Chondrocyte (in vitro differentiated cells): ENCODE data around the gene ING2. TPM values are rescaled to one million over a fixed set of nuclear protein-coding genes. Genes with fewer than 3 reads are reported as not detected.

Source experiments
- DNase-seq: peaks from one replicate; pipeline ENCODE4 v3.0.0; 2021; ENCODE audit warnings: mixed read lengths, low spot score
- H3K27ac Mint-ChIP-seq: one replicate; pipeline ENCODE4 v1.8.0; 2021; ENCODE audit warnings: mild to moderate bottlenecking, moderate library complexity, mixed read lengths; ENCODE audit not compliant: unreplicated experiment
- H3K27me3 Mint-ChIP-seq: 2 replicates; pipeline ENCODE4 v1.8.0; 2021; ENCODE audit warnings: low read depth, mixed read lengths
- H3K36me3 Mint-ChIP-seq: 2 replicates; pipeline ENCODE4 v1.8.0; 2021; ENCODE audit warnings: low read depth, mixed read lengths
- H3K4me1 Mint-ChIP-seq: 2 replicates; pipeline ENCODE4 v1.8.0; 2021; ENCODE audit warnings: low read depth, mild to moderate bottlenecking, mixed read lengths
- H3K4me3 Mint-ChIP-seq: one replicate; pipeline ENCODE4 v1.8.0; 2021; ENCODE audit warnings: mild to moderate bottlenecking, moderate library complexity, mixed read lengths; ENCODE audit not compliant: unreplicated experiment
- H3K9me3 Mint-ChIP-seq: 2 replicates; pipeline ENCODE4 v1.8.0; 2021; ENCODE audit warnings: low read depth, mixed read lengths
- total RNA-seq: library from RNA; stranded (reverse); gene quantifications from 3 replicates; pipeline ENCODE4 v1.2.1, GENCODE V29; 2021
- TF ChIP-seq, protein P1 (sequence below): fragments of 200-600 bp; sonication (generic); IDR thresholded peaks from 2 replicates; pipeline ENCODE4 v1.5.0; 2021; ENCODE audit warnings: antibody characterized with exemption, mild to moderate bottlenecking, moderate library complexity

ING2 gene
- total RNA-seq, 1 donor from 2014 or later: 10.3 TPM

DNA sequence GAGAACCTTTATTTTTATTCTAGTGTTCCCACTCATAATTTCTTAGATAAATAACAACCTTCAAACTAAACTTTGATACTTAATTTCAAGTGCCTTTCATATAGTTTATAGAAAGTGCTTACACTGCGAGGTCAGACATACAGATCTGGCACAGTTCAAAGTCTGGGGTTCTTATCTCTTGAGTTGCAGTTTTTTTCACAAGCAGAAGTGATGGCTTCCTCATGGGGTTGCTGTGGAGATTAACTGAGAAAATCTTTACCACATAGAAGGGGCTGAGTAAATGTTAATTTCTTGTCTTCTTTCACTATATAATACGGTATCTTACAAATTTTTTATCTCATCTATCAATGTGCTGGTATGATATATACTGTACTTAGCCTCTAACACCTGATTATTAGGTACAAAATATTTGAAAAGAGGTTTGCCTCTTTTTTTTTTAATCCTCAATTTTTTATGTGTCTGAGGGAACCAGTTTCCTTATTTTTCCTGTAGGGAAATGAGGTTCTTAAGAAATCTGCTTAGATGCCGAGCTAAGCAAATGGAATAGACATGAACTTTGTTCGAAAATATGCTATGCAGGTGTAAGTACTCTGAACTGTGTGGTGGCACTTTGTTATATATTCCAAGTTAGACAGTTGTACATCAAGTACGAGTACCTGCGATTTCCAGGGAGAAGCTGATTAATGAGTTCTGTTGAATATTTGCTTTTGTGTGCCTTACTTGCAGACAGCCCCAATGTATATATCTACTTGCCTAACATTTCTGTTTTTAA is 3.3 kb downstream of the ING2 start:
- Mint-ChIP-seq H3K4me3 (no peak overlapping the region), H3K27ac (no peak overlapping the region), H3K27me3 (no peaks in the 10 kb centered on the region), H3K9me3 (no peaks in the 10 kb centered on the region), H3K4me1 (peaks cover 23% of the 10 kb centered on the region), H3K36me3 (peaks cover 12% of the 10 kb centered on the region)
- DNase-seq: no peak
- TF ChIP-seq, protein P1, sequence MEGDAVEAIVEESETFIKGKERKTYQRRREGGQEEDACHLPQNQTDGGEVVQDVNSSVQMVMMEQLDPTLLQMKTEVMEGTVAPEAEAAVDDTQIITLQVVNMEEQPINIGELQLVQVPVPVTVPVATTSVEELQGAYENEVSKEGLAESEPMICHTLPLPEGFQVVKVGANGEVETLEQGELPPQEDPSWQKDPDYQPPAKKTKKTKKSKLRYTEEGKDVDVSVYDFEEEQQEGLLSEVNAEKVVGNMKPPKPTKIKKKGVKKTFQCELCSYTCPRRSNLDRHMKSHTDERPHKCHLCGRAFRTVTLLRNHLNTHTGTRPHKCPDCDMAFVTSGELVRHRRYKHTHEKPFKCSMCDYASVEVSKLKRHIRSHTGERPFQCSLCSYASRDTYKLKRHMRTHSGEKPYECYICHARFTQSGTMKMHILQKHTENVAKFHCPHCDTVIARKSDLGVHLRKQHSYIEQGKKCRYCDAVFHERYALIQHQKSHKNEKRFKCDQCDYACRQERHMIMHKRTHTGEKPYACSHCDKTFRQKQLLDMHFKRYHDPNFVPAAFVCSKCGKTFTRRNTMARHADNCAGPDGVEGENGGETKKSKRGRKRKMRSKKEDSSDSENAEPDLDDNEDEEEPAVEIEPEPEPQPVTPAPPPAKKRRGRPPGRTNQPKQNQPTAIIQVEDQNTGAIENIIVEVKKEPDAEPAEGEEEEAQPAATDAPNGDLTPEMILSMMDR: no peak

DNA sequence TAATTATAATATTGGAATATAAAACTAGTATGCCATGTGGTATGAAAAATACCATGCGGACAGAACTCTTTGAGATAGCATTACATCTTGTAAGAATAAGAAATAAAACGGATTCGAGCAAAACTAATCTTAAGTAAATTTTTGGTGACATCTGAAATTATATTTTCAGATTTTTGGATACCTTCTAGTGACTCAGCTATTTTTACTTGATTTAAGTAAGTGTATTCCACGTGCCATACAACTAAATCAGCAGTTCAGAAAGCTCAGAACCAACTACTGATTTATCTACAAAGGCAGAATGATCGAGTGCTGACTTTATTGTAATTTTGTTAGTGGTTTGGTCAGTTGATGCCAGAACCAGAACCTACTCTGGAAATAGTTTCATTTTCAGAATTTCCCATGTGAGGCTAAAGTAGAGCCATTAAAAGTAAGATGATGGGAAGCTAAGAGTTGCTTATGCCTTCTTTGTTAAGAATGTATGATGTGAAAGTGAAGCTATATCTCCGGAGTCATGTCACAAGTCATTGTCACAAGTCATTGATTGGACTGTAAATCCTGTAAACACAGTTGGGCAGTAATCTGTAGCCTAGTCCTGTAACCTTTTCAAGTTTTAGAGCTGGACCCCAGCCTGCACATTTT is 4.0 kb downstream of the ING2 start:
- DNase-seq: no peak
- H3K27me3 Mint-ChIP-seq: no peaks in the 10 kb centered on the region
- H3K36me3 Mint-ChIP-seq: peaks cover 12% of the 10 kb centered on the region
- H3K9me3 Mint-ChIP-seq: no peaks in the 10 kb centered on the region
- no peak overlapping the region for H3K4me3 Mint-ChIP-seq
- H3K4me1 Mint-ChIP-seq: peaks cover 16% of the 10 kb centered on the region
- H3K27ac Mint-ChIP-seq: no peak overlapping the region
- TF ChIP-seq, protein P1: no peak

DNA sequence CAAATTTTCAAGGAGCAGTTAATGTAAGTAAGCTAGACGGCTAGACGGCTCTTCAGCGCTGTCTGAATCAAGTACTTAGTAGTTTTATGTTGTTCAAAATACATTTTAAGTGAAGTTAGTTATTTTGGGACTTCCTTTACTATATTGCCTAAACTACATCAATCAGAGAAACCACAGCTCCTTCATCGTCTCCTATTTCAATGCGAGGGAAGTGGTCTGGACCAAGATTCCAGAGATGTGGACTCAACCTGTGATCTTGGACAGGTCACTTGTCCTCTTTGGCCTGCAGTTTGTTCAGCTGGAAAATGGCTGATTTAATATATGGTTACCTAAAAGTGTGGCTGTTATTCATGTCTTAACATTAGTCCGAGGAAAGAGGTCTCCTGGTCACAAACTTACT is 10.6 kb downstream of the ING2 start:
- Mint-ChIP-seq H3K27me3 (no peaks in the 10 kb centered on the region), H3K4me3 (no peak overlapping the region), H3K9me3 (no peaks in the 10 kb centered on the region), H3K36me3 (peaks cover 10% of the 10 kb centered on the region), H3K4me1 (no peaks in the 10 kb centered on the region), H3K27ac (no peak overlapping the region)
- no peak for DNase-seq
- TF ChIP-seq, protein P1: no peak

DNA sequence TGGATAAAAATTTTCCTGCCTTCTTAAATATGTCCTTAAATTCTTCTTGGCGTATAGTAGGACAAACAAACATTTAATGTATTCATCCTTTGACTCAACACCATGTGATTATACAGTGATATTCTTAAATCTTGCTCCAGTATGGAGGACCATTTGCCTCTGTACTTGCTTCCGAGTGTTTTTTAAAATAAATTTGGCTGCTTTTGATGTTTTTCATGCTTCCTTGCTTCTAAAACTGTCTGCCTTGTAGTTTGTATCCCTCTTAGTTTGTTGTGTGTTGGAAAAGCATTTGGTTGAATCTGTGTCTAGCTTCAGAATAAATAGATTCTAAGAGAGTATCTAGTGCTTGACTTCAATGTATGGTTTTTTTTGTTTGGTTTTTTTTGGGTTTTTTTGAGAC is 12.3 kb downstream of the ING2 start:
- TF ChIP-seq, protein P1: no peak
- no peaks in the 10 kb centered on the region for H3K27me3 Mint-ChIP-seq
- no peaks in the 10 kb centered on the region for H3K4me1 Mint-ChIP-seq
- H3K27ac Mint-ChIP-seq: no peak overlapping the region
- H3K4me3 Mint-ChIP-seq: no peak overlapping the region
- H3K9me3 Mint-ChIP-seq: no peaks in the 10 kb centered on the region
- no peak for DNase-seq
- peaks cover 3% of the 10 kb centered on the region for H3K36me3 Mint-ChIP-seq

DNA sequence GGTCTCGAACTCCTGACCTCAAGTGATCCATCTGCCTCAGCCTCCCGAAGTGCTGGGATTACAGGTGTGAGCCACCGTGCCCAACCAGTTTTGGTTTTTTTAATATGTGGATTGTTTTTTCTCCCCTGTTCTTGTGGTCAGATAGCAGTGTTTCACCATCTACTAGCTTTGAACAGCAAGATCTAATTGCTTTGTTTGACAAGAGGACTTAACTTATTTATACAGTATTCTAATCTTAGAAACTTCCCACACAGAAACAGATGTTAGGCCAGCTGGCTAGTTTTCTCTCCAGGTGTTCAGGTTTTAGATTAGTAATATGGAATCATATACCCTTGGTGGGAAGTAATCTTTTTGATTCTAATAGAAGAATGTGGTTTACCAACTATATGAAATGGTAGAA is 12.9 kb downstream of the ING2 start:
- H3K9me3 Mint-ChIP-seq: no peaks in the 10 kb centered on the region
- TF ChIP-seq, protein P1: no peak
- no peaks in the 10 kb centered on the region for H3K27me3 Mint-ChIP-seq
- no peak overlapping the region for H3K27ac Mint-ChIP-seq
- no peak overlapping the region for H3K4me3 Mint-ChIP-seq
- no peaks in the 10 kb centered on the region for H3K36me3 Mint-ChIP-seq
- no peaks in the 10 kb centered on the region for H3K4me1 Mint-ChIP-seq
- DNase-seq: no peak
